H1 (cell line): ENCODE data around the gene KCNQ1. TPM values are rescaled to one million over a fixed set of nuclear protein-coding genes. Genes with fewer than 3 reads are reported as not detected.

Source experiments
- BCL11A ChIP-seq, 2 experiments: IDR thresholded peaks; one replicate each; pipeline ENCODE4 v1.6.1; 2011; ENCODE audit warnings: low read depth in 2 of 2, low read length in 2 of 2, mild to moderate bottlenecking in 2 of 2
- SIX5 ChIP-seq: IDR thresholded peaks from 2 replicates; pipeline ENCODE4 v1.6.1; 2011; ENCODE audit warnings: mild to moderate bottlenecking, low read depth, low read length
- YY1 ChIP-seq: IDR thresholded peaks from 2 replicates; pipeline ENCODE4 v1.6.1; 2011; ENCODE audit warnings: low read depth, mild to moderate bottlenecking, low read length
- polyA plus RNA-seq, 7 experiments: library from polyadenylated mRNA; depleted of rRNA in 3 of 7; stranded (reverse) in 5 of 7; unstranded in 2 of 7; fragments of >200 nt in 5 of 7; fragments of 200-250 nt in 2 of 7; gene quantifications; 1 replicate in 5 of 7; 2 replicates in 1 of 7; 4 replicates in 1 of 7; pipeline versions ENCODE4 v1.2.1 to v1.2.3, GENCODE V29; 2011 to 2013; ENCODE audit warnings: missing spikeins in 2 of 7, mixed read lengths in 2 of 7
- total RNA-seq: library from RNA; stranded (reverse); fragmentation: NEBNext Ultra II Directional; extraction: Animal tissue kit (Norgen Biotek cat#: 25700); gene quantifications from 2 replicates; pipeline ENCODE4 v1.2.1, GENCODE V29; 2021

KCNQ1 gene
- total and polyA plus RNA-seq, 2 of the 8 experiments (the other 6 are each of a cell fraction or from before 2014, with no cell fraction given) = 1.9 to 2.0 TPM

DNA sequence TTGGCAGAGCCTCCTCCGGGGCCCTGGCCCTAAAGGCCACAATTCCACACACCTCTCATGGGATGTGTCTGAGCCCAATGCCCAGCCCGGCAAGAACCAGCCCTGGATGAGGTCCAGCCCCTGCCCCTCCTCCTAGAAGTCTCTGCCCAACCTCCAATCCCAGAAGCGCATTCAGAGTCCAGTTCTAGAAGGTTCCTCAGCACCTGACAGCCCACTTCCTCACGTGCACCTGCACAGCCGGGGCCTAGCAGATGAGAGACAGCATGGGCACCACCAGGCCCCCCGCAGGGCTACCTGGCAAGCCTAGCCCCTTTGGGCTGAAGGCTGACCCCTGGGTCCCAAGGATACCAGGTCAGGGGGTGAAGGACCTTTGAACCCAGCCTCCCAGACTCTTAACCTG, 452.2 kb downstream of the KCNQ1 start (continued):
- no peak for TF ChIP-seq BCL11A (IDR thresholded peaks at IDR 0.05; ENCODE audit: low read depth in 2 of 2, low read length in 2 of 2)
- no peak for TF ChIP-seq YY1
- no peak for TF ChIP-seq SIX5
- TF ChIP-seq, all 59 proteins: peak for 0
